Naive B cell (primary cell): ENCODE data around the gene NCOA5. TPM values are rescaled to one million over a fixed set of nuclear protein-coding genes. Genes with fewer than 3 reads are reported as not detected.
A peak's percentile ranks its signal among the peaks of the same experiment; 100 is the strongest.

Experiments used
- ATAC-seq, 2 donors: fragments of 150-1000 bp; cut with Tn5 transposase; 2 replicates each; pipeline ENCODE4 v1.10.0; 2021; ENCODE audit warnings: low read depth in 2 of 2, mild to moderate bottlenecking in 2 of 2, moderate library complexity in 2 of 2
- DNase-seq: peaks from one replicate; pipeline ENCODE4 v3.0.0; 2022
- H3K27ac Mint-ChIP-seq, 6 donors: one replicate each; pipeline ENCODE4 v1.8.0; 2020 to 2022; ENCODE audit warnings: mild to moderate bottlenecking in 6 of 6, mixed read lengths in 6 of 6, moderate library complexity in 5 of 6, inconsistent platforms in 2 of 6
- H3K27me3 Mint-ChIP-seq, 3 donors: one replicate each; pipeline ENCODE4 v1.8.0; 2021 to 2022; ENCODE audit warnings: mixed read lengths in 3 of 3, mild to moderate bottlenecking in 1 of 3
- H3K36me3 Mint-ChIP-seq, 2 donors: one replicate each; pipeline ENCODE4 v1.8.0; 2020 to 2022; ENCODE audit warnings: mixed read lengths in 2 of 2, inconsistent platforms in 1 of 2, mild to moderate bottlenecking in 1 of 2
- H3K4me1 Mint-ChIP-seq, 3 donors: one replicate each; pipeline ENCODE4 v1.8.0; 2020 to 2022; ENCODE audit warnings: mixed read lengths in 3 of 3, inconsistent platforms in 1 of 3, mild to moderate bottlenecking in 1 of 3, moderate library complexity in 1 of 3
- H3K4me3 Mint-ChIP-seq, 8 donors: one replicate each; pipeline ENCODE4 v1.8.0; 2020 to 2022; ENCODE audit warnings: mild to moderate bottlenecking in 8 of 8, mixed read lengths in 8 of 8, moderate library complexity in 8 of 8, inconsistent platforms in 2 of 8
- H3K9me3 Mint-ChIP-seq, 7 donors: one replicate each; pipeline ENCODE4 v1.8.0; 2020 to 2022; ENCODE audit warnings: mixed read lengths in 7 of 7, mild to moderate bottlenecking in 5 of 7, inconsistent platforms in 2 of 7, moderate library complexity in 1 of 7
- polyA plus RNA-seq, 6 donors: library from polyadenylated mRNA; unstranded; fragments of 300-500 nt; fragmentation: Illumina TruSeq; gene quantifications; one replicate each; pipeline ENCODE4 v1.2.3, GENCODE V29; 2021; ENCODE audit warnings: low read depth in 6 of 6

Gene NCOA5
- polyA plus RNA-seq, 6 donors from 2014 or later, result 13.8 to 39.3 (median 27.3) TPM

DNA sequence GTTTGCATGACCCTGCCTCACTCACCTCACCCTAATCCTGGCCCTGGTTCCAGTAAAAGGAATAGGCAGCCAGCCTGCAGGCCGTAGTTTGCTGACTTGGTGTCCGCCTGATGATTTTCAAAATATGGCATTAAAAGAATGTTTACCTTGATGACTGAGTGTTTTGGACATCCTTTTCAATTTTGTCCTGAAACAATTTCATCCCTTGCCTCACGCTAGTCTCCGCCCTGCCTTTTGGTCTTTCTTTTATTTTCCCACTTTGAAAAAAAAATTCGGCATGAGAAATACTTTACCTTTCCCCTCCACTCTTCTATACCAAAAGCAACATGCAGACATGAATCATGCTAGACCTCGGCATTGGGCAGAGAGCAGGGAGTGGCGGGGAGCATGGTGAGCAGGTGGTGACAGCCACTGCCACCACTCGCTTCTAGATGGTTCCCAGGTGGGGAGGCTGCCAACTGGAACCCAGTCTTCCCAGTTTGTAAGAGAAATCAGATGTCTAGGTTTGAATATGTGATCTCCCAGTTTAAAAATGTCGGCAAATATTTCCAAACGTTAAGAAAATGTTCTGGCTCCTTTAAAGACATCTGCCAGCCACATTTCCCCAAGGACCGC lies 37.7 kb upstream of the NCOA5 start:
- Mint-ChIP-seq H3K27me3 (no peaks in the 10 kb centered on the region), H3K27ac (peak overlapping the region in 4 of 6 donors; percentile 67 to 95 (median 84)), H3K4me3 (peak overlapping the region in 1 of 8 donors; percentile 22), H3K9me3 (no peaks in the 10 kb centered on the region), H3K36me3 (peaks cover 29 to 38% of the 10 kb centered on the region in 2 donors), H3K4me1 (peaks cover 42 to 74% (median 68%) of the 10 kb centered on the region in 3 donors)
- no peak for DNase-seq
- ATAC-seq, result no peak

DNA sequence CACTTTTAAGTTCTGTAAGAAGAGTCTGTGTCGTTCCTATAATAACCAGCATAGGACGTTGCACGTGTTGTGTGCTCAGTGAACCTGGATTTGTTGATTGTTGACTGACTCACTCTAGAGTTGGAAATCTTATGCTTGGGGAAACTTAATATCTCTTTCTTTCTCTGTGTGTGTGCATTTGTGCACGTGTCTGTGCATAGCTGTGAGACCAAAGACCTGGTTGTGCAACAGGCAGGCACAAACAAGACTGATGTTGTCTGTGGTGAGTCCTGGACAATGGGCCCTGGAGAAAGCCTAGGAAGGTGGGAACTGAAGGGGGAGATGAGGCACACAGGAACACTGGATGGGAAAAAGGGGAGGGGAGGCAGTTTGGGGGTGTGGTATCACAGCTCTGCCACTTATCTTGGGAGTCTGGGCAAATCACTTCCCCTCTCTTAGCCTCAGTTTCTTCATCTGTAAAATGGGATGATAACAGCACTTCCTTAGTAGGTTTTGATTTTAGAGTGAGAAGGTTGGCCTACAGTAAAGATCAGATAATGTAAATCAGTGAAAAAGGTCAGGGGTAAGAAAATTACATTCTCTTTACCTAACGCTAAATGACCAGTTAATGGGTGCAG lies 36.8 kb upstream of the NCOA5 start:
- no peak for ATAC-seq
- no peak for DNase-seq
- H3K36me3 Mint-ChIP-seq, result peaks cover 37 to 44% of the 10 kb centered on the region in 2 donors

DNA sequence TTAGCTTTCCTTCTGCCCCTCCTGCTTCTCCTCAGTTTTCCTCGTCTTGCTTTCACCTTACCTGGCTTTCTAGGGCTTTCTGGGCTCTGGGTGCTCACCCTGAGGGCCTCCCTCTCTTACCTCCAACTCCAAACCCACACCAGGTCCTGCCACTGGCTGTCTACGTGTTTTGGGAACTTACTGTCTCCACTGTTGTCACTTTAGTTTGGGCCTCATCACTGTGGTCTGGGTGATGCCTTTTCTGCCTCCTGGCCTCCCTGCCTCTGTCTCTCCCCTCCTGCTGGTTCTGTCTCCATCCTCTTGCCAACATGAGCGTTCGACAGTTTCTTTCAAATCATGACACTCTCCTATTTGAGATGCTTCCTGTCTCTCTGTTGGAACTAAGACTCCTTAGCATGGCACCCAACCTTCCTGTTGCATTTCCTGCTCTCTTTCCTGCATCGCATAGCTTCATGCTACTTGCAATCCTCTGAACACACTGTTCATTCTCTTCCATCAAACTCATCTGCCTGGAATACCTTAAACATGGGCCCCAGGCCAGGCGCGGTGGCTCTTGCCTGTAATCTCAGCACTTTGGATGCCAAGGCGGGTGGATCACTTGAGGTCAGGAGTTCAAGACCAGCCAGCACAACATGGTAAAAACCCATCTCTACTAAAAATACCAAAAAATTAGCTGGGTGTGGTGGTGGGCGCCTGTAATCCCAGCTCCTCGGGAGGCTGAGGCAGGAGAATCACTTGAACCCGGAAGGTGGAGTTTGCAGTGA lies 33.9 kb upstream of the NCOA5 start:
- Mint-ChIP-seq H3K4me1 (peaks cover 58 to 73% (median 71%) of the 10 kb centered on the region in 3 donors), H3K27me3 (no peaks in the 10 kb centered on the region), H3K4me3 (peak overlapping the region in 7 of 8 donors; percentile 38 to 82 (median 67)), H3K36me3 (peaks cover 42 to 59% of the 10 kb centered on the region in 2 donors), H3K27ac (peak overlapping the region in 5 of 6 donors; percentile 82 to 100 (median 88)), H3K9me3 (no peaks in the 10 kb centered on the region)
- DNase-seq (no peak), ATAC-seq (no peak)

More for the DNA sequence above, 36.8 kb upstream of the NCOA5 start:
- Mint-ChIP-seq H3K27ac (peak overlapping the region in 4 of 6 donors; percentile 16 to 67 (median 51)), H3K9me3 (no peaks in the 10 kb centered on the region), H3K4me1 (peaks cover 45 to 75% (median 69%) of the 10 kb centered on the region in 3 donors), H3K4me3 (no peak overlapping the region), H3K27me3 (no peaks in the 10 kb centered on the region)

DNA sequence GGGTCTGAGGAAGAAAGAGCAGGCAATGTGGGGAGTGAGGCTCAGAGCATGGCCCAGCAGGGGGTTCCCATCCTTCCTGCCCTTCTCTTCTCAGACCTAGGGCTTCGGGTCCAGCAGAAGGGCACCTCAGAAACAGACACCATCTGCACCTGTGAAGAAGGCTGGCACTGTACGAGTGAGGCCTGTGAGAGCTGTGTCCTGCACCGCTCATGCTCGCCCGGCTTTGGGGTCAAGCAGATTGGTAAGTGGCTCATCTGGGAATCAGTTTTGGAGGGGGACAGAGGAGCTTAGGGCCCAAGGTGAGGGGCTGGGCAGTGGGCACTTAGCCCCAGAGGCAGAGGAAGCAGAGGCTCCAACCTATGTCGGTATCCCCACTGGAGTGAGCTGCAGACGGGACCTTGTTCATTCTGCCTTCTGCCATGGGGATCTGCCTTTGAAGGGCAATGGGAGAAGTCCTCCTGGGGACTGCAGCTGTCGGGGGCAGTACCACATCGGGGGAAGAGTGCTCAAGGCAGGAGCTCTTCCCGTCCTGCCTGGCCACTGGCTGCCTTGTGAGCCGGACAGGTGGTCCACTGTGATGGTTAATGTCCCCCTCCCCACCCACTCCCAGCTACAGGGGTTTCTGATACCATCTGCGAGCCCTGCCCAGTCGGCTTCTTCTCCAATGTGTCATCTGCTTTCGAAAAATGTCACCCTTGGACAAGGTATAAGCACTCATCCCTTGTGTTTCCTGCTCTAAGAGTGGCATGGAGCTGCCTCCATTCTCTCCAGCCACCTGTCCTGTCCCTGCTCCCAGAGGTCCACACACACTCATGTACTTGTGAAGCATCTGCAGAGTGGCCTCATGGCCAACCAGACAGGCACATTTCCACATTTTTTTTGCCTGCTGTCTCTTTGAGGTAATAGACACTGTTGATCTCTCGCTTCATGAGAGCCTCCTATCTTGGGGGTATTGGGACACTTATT lies 33.0 kb upstream of the NCOA5 start:
- H3K4me3 Mint-ChIP-seq, result peak overlapping the region; percentile 72 to 100 (median 91)
- no peak for DNase-seq
- H3K27ac Mint-ChIP-seq, result peak overlapping the region in 5 of 6 donors; percentile 86 to 100 (median 89)
- H3K27me3 Mint-ChIP-seq, result no peaks in the 10 kb centered on the region
- peaks cover 41 to 65% of the 10 kb centered on the region in 2 donors for H3K36me3 Mint-ChIP-seq
- no peaks in the 10 kb centered on the region for H3K9me3 Mint-ChIP-seq
- no peak for ATAC-seq
- peaks cover 63 to 74% (median 71%) of the 10 kb centered on the region in 3 donors for H3K4me1 Mint-ChIP-seq

DNA sequence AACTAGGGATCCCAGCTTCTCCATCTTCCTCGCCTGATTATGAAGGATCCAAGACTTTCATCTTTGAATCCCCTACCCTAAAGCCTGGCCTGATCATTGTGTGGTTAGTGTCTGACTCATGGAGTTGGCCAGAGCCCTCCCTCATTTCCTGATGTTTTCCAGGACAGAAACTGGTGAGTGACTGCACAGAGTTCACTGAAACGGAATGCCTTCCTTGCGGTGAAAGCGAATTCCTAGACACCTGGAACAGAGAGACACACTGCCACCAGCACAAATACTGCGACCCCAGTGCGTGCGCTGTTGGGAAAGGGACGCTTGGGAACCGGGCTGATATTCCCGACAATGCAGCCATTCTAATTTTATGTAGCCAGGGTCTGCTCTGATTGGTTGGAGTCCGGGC lies 32.3 kb upstream of the NCOA5 start:
- H3K27ac Mint-ChIP-seq, result peak overlapping the region in 4 of 6 donors; percentile 100
- ATAC-seq (no peak), DNase-seq (no peak)
- H3K4me1 Mint-ChIP-seq, result peaks cover 68 to 79% (median 74%) of the 10 kb centered on the region in 3 donors
- peak overlapping the region in 7 of 8 donors; percentile 99 to 100 (median 100) for H3K4me3 Mint-ChIP-seq
- H3K27me3 Mint-ChIP-seq, result no peaks in the 10 kb centered on the region
- no peaks in the 10 kb centered on the region for H3K9me3 Mint-ChIP-seq
- H3K36me3 Mint-ChIP-seq, result peaks cover 35 to 59% of the 10 kb centered on the region in 2 donors

DNA sequence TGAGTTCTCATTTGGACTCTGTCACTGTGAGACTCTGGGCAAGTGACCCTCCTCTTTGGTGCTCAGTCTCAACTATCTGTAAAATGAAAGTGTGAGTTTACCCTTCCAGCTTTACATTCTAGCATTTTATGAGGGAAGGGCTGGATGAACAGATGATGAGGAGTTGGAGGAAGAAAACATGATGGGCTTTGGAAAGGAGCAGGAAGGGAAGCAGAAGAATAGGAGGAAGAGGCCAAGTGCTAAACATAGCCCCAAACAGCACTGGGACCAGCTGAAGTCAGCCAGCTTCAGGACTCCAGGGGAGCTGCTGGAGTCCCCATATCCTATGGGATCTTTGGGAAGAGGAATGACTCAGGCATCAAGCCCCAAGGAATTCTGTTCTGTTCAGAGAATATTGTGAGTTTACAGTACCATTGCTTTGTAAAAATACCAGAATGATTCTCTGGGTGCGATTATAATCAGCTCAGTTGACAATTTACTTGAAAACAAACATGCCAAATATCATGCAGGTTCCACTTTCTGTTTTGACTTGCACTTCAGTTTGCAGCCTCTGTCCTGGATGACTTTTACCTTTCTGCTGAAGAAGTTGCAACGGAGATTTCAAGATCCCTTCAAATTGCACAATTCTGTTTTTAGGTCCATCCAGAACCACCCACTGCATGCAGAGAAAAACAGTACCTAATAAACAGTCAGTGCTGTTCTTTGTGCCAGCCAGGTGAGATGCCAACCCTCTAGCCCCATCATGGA lies 31.6 kb upstream of the NCOA5 start:
- H3K36me3 Mint-ChIP-seq, result peaks cover 31 to 54% of the 10 kb centered on the region in 2 donors
- DNase-seq (no peak), ATAC-seq (no peak)
- peaks cover 63 to 74% (median 71%) of the 10 kb centered on the region in 3 donors for H3K4me1 Mint-ChIP-seq
- H3K4me3 Mint-ChIP-seq, result peak overlapping the region; percentile 99 to 100 (median 100)
- H3K27ac Mint-ChIP-seq, result peak overlapping the region; percentile 79 to 100 (median 100)
- H3K27me3 Mint-ChIP-seq, result no peaks in the 10 kb centered on the region
- no peaks in the 10 kb centered on the region for H3K9me3 Mint-ChIP-seq

DNA sequence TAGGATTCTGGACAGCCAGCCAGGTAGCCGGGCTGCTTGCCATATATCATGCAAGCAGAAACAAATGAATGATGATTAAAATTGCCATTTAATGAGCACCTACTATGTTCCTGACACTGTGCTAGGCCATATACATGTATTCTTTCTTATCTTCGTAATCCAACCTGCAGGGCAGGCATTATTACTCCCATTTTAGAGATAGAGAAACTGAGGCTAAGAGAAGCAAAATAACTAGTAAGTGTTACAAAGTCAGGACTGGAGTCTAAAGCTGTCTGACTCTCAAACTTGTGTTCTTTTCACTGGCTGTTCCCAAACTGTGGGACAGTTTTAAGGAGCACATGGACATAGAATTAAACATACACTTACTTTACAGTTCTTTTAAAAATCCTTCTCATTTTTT lies 30.4 kb upstream of the NCOA5 start:
- peak overlapping the region; percentile 100 for H3K27ac Mint-ChIP-seq
- no peaks in the 10 kb centered on the region for H3K9me3 Mint-ChIP-seq
- no peaks in the 10 kb centered on the region for H3K27me3 Mint-ChIP-seq
- peaks cover 59 to 70% (median 70%) of the 10 kb centered on the region in 3 donors for H3K4me1 Mint-ChIP-seq
- DNase-seq, result no peak
- peaks cover 22 to 42% of the 10 kb centered on the region in 2 donors for H3K36me3 Mint-ChIP-seq
- no peak for ATAC-seq
- H3K4me3 Mint-ChIP-seq, result peak overlapping the region; percentile 99 to 100 (median 100)

DNA sequence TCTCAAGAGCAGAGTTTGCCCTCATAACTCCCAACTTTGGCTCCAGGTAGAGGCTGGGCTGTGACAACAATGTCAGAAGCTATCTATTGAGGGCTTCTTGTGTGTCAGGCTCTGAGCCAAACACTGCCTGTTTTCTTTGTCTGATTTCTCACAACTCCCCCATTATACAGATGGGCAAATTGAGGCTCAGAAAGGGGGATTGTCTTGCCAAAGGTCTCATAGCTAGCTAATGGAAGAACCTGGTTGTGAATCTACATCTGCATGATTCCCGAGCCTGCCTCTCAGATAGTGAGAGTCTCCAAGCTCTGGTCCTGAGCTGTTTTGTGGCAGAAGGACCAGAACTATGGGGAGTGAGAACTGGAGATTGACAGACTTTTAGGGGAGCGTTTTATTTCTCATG lies 29.8 kb upstream of the NCOA5 start:
- Mint-ChIP-seq H3K4me3 (peak overlapping the region; percentile 99 to 100 (median 100)), H3K36me3 (peaks cover 22 to 42% of the 10 kb centered on the region in 2 donors), H3K9me3 (no peaks in the 10 kb centered on the region), H3K27ac (peak overlapping the region; percentile 100), H3K4me1 (peaks cover 62 to 70% (median 70%) of the 10 kb centered on the region in 3 donors), H3K27me3 (no peaks in the 10 kb centered on the region)
- DNase-seq (no peak), ATAC-seq (no peak)

DNA sequence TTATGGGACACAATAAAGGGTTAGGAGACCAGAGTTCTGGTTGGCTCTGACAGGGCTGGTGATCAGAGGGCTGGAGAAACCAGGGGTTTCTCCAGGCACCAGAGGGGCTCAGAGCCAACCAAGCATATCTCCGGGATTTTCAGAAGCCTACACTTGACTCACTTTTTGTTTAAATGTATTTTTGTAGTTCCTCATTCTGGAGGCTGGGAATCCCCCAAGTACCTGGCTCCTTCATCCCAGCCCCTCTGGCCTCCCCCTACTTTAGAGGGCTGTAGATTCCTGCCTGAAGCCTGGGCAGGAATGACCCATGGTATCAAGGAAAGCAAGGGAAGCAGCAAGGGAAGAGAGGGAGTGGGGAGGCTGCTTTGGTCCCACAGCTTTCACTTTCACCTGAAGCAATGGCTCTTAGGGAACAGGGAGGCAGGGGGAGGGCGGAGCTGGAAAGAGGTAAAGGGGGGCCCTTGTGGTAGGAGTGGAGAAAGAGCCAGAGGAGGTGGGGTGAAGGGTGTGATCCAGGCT lies 29.3 kb upstream of the NCOA5 start:
- peaks cover 61 to 68% (median 65%) of the 10 kb centered on the region in 3 donors for H3K4me1 Mint-ChIP-seq
- peaks cover 22 to 41% of the 10 kb centered on the region in 2 donors for H3K36me3 Mint-ChIP-seq
- no peaks in the 10 kb centered on the region for H3K9me3 Mint-ChIP-seq
- ATAC-seq (peak; percentile 75 to 79), DNase-seq (peak; percentile 86)
- H3K27ac Mint-ChIP-seq, result peak overlapping the region; percentile 100
- H3K4me3 Mint-ChIP-seq, result peak overlapping the region; percentile 99 to 100 (median 100)
- no peaks in the 10 kb centered on the region for H3K27me3 Mint-ChIP-seq

DNA sequence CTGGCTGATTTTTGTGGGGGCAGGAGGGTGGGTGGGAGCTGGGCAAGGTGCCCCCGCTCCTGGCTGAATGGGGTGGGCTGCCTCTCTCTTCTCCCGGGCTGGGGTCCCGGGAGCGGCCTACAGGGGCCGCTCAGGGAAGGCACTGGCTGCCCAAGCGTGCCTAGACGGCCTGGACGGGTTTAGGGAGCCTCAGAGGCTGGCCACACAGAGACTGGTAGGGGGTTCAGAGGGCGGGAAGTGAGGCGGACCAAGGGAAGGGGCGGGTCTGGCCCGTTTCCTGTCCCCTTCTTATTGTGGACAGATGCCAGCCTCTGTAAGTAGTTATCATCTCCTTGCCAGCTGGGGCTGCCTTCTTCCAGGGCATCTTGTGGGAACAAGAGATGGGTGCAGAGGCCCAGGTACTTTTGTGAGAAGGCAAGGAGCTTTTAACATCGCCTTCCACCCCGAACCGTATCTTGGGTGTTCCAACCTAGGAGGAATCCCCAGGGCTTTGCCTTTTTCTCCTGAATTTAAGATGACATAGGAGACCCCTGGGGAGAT lies 28.8 kb upstream of the NCOA5 start:
- Mint-ChIP-seq H3K4me3 (peak overlapping the region; percentile 99 to 100 (median 100)), H3K36me3 (peaks cover 18 to 35% of the 10 kb centered on the region in 2 donors), H3K27ac (peak overlapping the region; percentile 100), H3K4me1 (peaks cover 60 to 65% (median 60%) of the 10 kb centered on the region in 3 donors), H3K27me3 (no peaks in the 10 kb centered on the region), H3K9me3 (no peaks in the 10 kb centered on the region)
- ATAC-seq, result peak; percentile 45 to 50
- DNase-seq, result no peak

DNA sequence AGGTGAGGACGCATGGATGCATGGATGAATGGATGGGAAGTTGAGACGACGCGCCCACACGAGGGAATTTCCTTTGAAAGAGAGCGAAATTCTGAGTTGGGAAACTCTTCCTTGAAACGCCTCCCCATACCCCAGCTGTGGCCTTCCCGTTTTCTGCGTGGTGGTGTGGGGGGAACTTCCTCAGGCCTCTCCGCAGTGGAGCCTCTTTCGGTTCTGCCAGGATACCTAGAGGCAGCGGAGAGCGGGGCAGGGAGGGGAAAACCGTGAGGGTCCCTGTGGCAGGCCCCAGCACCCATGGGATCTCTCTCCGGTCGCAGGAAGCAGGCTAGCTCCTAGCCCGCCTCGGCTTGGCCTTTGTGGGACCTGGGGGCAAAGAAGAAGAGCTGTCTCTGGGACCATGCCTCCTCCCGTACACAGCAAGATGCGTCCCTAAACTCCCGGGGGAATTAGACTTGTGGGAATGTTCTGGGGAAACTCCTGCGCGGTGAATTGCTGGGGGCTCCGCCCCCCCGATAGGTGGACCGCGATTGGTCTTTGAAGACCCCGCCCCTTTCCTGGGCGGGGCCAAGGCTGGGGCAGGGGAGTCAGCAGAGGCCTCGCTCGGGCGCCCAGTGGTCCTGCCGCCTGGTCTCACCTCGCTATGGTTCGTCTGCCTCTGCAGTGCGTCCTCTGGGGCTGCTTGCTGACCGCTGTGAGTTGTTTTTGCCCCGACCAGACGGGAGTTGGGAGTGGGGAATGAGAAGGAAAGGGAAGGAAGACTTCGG lies 28.1 kb upstream of the NCOA5 start, which contains the start of gene CD40:
Gene CD40 (plus strand): TSS at position 611 of the 764 bp plus-strand sequence. CDS start 30 bp downstream, at position 641.
- peak; percentile 67 for ATAC-seq
- Mint-ChIP-seq H3K4me1 (peaks cover 54 to 62% (median 58%) of the 10 kb centered on the region in 3 donors), H3K9me3 (no peaks in the 10 kb centered on the region), H3K27ac (peak within 1 kb of the TSS; percentile 100), H3K4me3 (peak within 1 kb of the TSS; percentile 99 to 100 (median 100)), H3K27me3 (no peaks in the 10 kb centered on the region), H3K36me3 (peaks cover 14 to 30% of the 10 kb centered on the region in 2 donors)
- peak; percentile 89 for DNase-seq
